Measurements from ENCODE around the gene ZFAND4. TPM values are rescaled to one million over a fixed set of nuclear protein-coding genes. Genes with fewer than 3 reads are reported as not detected.

Gene ZFAND4
- total RNA-seq, 2 donors from 2014 or later, result 10.3 to 17.4 TPM

GRCh38 chr10:45592926-45593325 is 79.6 kb downstream of the ZFAND4 start:
- Histone ChIP-seq H3K9me3 (no peaks in the 10 kb centered on the region), H3K27me3 (no peaks in the 10 kb centered on the region), H3K4me3 (no peak overlapping the region), H3K36me3 (no peaks in the 10 kb centered on the region), H3K4me1 (peaks cover 0 to 23% of the 10 kb centered on the region in 2 donors), H3K27ac (no peak overlapping the region)
- no peak for DNase-seq (ENCODE audit: low spot score)
- no peak for TF ChIP-seq CTCF (IDR thresholded peaks at IDR 0.05)

- Histone ChIP-seq H3K27ac (no peak overlapping the region), H3K9me3 (no peaks in the 10 kb centered on the region), H3K4me1 (peaks cover 0 to 23% of the 10 kb centered on the region in 2 donors), H3K27me3 (no peaks in the 10 kb centered on the region), H3K4me3 (no peak overlapping the region), H3K36me3 (no peaks in the 10 kb centered on the region)
- no peak for TF ChIP-seq CTCF (IDR thresholded peaks at IDR 0.05)
- DNase-seq (ENCODE audit: low spot score), result no peak
Measured at GRCh38 chr10:45592432-45592831, 80.1 kb downstream of the ZFAND4 start.

- H3K4me1 ChIP-seq, result peaks cover 0 to 23% of the 10 kb centered on the region in 2 donors
- H3K9me3 ChIP-seq, result no peaks in the 10 kb centered on the region
- no peak overlapping the region for H3K4me3 ChIP-seq
Measured at GRCh38 chr10:45591280-45591679, 81.3 kb downstream of the ZFAND4 start.

GRCh38 chr10:45589868-45590267 is 82.7 kb downstream of the ZFAND4 start:
- Histone ChIP-seq H3K9me3 (no peaks in the 10 kb centered on the region), H3K4me3 (no peak overlapping the region), H3K27me3 (no peaks in the 10 kb centered on the region), H3K36me3 (no peaks in the 10 kb centered on the region), H3K4me1 (peaks cover 0 to 23% of the 10 kb centered on the region in 2 donors), H3K27ac (no peak overlapping the region)
- TF ChIP-seq CTCF (IDR thresholded peaks at IDR 0.05), result no peak
- no peak for DNase-seq (ENCODE audit: low spot score)

More at GRCh38 chr10:45591280-45591679, 81.3 kb downstream of the ZFAND4 start:
- no peaks in the 10 kb centered on the region for H3K27me3 ChIP-seq
- no peak for TF ChIP-seq CTCF (IDR thresholded peaks at IDR 0.05)
- no peaks in the 10 kb centered on the region for H3K36me3 ChIP-seq
- no peak overlapping the region for H3K27ac ChIP-seq
- no peak for DNase-seq (ENCODE audit: low spot score)

GRCh38 chr10:45589009-45589408 is 83.6 kb downstream of the ZFAND4 start:
- no peak for DNase-seq (ENCODE audit: low spot score)
- peaks cover 0 to 23% of the 10 kb centered on the region in 2 donors for H3K4me1 ChIP-seq
- no peak overlapping the region for H3K4me3 ChIP-seq
- H3K36me3 ChIP-seq, result no peaks in the 10 kb centered on the region
- H3K27me3 ChIP-seq, result no peaks in the 10 kb centered on the region
- no peaks in the 10 kb centered on the region for H3K9me3 ChIP-seq
- TF ChIP-seq CTCF (IDR thresholded peaks at IDR 0.05), result no peak
- no peak overlapping the region for H3K27ac ChIP-seq

Measured in right atrium auricular region (tissue), 2 donors.